HCT116 (cell line): ENCODE data around the gene FOXO3.

Experiments
- CEBPB ChIP-seq: IDR thresholded peaks from 2 replicates; pipeline ENCODE4 v1.6.1; 2012; ENCODE audit warnings: low read depth
- ELF1 ChIP-seq: IDR thresholded peaks from 2 replicates; pipeline ENCODE4 v1.6.1; 2012; ENCODE audit warnings: low read depth, borderline replicate concordance
- ZBTB33 ChIP-seq: IDR thresholded peaks from 2 replicates; pipeline ENCODE4 v1.6.1; 2011; ENCODE audit warnings: mild to moderate bottlenecking, low read length, moderate library complexity; ENCODE audit not compliant: insufficient replicate concordance; ENCODE audit errors: extremely low read depth

DNA sequence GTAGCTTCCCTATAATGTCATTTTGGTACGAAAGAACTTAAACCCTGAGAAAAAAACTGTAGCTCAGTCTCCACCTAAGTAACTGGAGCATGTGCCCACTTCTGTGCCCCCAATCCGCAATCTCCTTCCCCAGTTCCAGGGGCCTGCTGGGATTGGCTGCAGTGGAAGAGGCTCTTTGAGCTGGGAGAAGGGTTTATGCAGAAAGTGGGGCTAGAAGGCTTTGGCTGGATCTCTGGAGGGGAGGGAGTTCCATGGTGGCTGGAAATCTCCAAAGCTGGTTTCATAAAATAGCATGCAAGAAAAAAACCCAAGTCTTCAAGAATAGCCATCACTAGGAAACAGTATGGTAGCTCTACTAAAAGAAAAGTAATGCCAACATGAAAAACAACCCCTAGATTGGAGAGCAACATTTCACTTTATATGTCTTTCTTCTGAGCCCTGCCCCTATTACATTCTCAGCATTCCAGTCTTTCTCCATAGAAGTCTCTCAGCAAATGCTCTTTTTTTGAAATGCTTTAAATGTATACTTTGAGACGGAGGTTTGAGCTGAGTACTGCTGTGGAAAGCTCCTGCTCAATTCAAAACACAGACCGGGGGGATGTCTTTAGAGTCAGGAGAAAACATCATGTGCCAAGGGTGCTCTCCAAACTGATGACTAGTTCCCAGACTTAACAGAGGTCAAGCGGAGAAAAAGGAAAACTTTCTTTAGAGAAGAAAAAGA lies 36.0 kb upstream of the FOXO3 start:
- no peak for TF ChIP-seq ZBTB33
- TF ChIP-seq CEBPB: no peak
- no peak for TF ChIP-seq ELF1
